Upper lobe of left lung (tissue), 6 donors: ENCODE data around the gene LMO7. TPM values are rescaled to one million over a fixed set of nuclear protein-coding genes. Genes with fewer than 3 reads are reported as not detected.

Source experiments
- ATAC-seq, 2 donors: fragments of 200-7000 bp; cut with Tn5 transposase; one replicate each; pipeline ENCODE4 v1.9.1; 2022; ENCODE audit warnings: mild to moderate bottlenecking in 2 of 2, moderate library complexity in 2 of 2; ENCODE audit not compliant: low FRiP score in 2 of 2
- DNase-seq, 2 donors: peaks; one replicate each; pipeline ENCODE4 v3.0.0-alpha.2; 2019 to 2020
- H3K27ac ChIP-seq, 4 donors: fragments of 200-600 bp; sonication (generic); one replicate each; pipeline ENCODE4 v1.5.1; 2016 to 2019
- H3K27me3 ChIP-seq, 4 donors: fragments of 200-600 bp; sonication (generic); one replicate each; pipeline ENCODE4 v1.5.1; 2017 to 2019
- H3K36me3 ChIP-seq, 4 donors: fragments of 200-600 bp; sonication (generic); one replicate each; pipeline ENCODE4 v1.5.1; 2016 to 2019
- H3K4me1 ChIP-seq, 4 donors: fragments of 200-600 bp; sonication (generic); one replicate each; pipeline ENCODE4 v1.5.1; 2018 to 2019
- H3K4me3 ChIP-seq, 4 donors: fragments of 200-600 bp; sonication (generic); one replicate each; pipeline ENCODE4 v1.5.1; 2017 to 2019; ENCODE audit warnings: mild to moderate bottlenecking in 2 of 4, moderate library complexity in 1 of 4
- H3K9me3 ChIP-seq, 4 donors: fragments of 200-600 bp; sonication (generic); one replicate each; pipeline ENCODE4 v1.5.1; 2018 to 2019
- EP300 ChIP-seq, 4 donors: sonication (generic); formaldehyde crosslinking; IDR thresholded peaks; one replicate each; pipeline ENCODE4 v1.5.1; 2017; ENCODE audit warnings: antibody characterized with exemption in 4 of 4, control low read depth in 2 of 4
- POLR2A ChIP-seq, 4 donors: fragments of 450-650 bp; IDR thresholded peaks; one replicate each; pipeline ENCODE4 v1.5.1; 2016 to 2017; ENCODE audit warnings: antibody characterized with exemption in 4 of 4, mild to moderate bottlenecking in 2 of 4
- POLR2AphosphoS5 ChIP-seq, 2 donors: sonication (generic); formaldehyde crosslinking; IDR thresholded peaks; one replicate each; pipeline ENCODE4 v1.5.1; 2017; ENCODE audit warnings: antibody characterized with exemption in 2 of 2
- WGBS, 2 donors: methylation state at CpG; one replicate each; pipeline ENCODE4 v1.1.5; 2017 to 2018; 5-methylcytosine and 5-hydroxymethylcytosine counted together
- total RNA-seq, 6 donors: library from RNA; depleted of rRNA in 4 of 6; stranded (reverse); fragments of >200 nt in 4 of 6; gene quantifications; one replicate each; pipeline versions ENCODE4 v1.1.0 to v1.2.1, GENCODE V29; 2016 to 2021
- TF ChIP-seq, protein P1 (sequence below), 6 experiments: fragments of 450-650 bp in 4 of 6; fragments of 200-600 bp in 2 of 6; sonication (generic) in 2 of 6; IDR thresholded peaks; one replicate each; pipeline ENCODE4 v1.5.1; 2016 to 2019; ENCODE audit warnings: antibody characterized with exemption in 6 of 6
- donor health status: DM: no; HTN: no; CAD: no; lungs with moderate emphysema.
- donor health status: DM: no; HTN: yes; CAD: no; lungs with severe emphysema.

LMO7 gene
- total RNA-seq, 6 donors from 2014 or later, result 327 to 1,155 (median 811) TPM

DNA sequence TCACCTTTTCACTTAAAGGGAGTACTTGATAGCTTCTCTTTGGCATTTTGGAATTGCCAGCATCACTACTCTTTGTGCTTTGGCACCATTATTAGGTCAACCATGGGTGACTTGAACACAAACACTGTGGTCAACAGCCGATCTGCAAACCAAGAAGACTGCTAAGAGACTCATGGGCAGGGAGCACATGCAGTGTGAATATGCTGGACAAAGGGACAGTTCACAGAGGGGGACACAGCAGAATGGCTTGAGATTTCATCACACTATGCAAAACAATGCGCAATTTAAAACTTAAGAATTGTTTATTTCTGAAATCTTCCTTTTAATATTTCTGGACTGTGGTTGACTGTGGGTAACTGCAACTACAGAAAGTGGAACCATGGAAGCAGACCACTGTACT, 64.4 kb downstream of the LMO7 start:
- Histone ChIP-seq H3K4me3 (no peak overlapping the region), H3K27ac (no peak overlapping the region), H3K36me3 (no peaks in the 10 kb centered on the region), H3K9me3 (no peaks in the 10 kb centered on the region), H3K4me1 (peaks cover 5 to 16% (median 10%) of the 10 kb centered on the region in 4 donors), H3K27me3 (no peaks in the 10 kb centered on the region)
- WGBS, 2 donors, result 89 to 100% methylated on average over 2 of the region's 2 CpGs
- TF ChIP-seq, protein P1, sequence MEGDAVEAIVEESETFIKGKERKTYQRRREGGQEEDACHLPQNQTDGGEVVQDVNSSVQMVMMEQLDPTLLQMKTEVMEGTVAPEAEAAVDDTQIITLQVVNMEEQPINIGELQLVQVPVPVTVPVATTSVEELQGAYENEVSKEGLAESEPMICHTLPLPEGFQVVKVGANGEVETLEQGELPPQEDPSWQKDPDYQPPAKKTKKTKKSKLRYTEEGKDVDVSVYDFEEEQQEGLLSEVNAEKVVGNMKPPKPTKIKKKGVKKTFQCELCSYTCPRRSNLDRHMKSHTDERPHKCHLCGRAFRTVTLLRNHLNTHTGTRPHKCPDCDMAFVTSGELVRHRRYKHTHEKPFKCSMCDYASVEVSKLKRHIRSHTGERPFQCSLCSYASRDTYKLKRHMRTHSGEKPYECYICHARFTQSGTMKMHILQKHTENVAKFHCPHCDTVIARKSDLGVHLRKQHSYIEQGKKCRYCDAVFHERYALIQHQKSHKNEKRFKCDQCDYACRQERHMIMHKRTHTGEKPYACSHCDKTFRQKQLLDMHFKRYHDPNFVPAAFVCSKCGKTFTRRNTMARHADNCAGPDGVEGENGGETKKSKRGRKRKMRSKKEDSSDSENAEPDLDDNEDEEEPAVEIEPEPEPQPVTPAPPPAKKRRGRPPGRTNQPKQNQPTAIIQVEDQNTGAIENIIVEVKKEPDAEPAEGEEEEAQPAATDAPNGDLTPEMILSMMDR (IDR thresholded peaks at IDR 0.05), result no peak
- TF ChIP-seq POLR2A (IDR thresholded peaks at IDR 0.05), result no peak
- DNase-seq (no peak), ATAC-seq (no peak)

DNA sequence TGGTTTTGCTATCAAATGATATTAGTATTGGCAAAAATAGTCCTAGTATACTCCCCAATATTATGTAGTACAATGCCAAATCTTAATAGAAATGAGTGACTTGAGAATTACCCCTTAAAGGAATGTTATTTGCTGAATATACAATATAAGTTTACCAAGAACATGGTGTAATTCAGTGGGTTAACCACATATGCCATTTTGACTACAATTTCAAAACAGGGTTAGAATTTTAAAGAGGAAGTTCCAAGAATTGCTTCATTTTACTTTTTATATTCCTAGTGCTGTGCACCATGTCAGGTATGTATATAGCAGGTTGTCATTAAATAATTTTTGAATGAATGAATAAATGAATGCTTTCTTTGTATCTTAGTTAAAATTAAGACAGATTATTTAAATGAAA, 66.3 kb downstream of the LMO7 start:
- peaks cover 0 to 16% (median 5%) of the 10 kb centered on the region in 4 donors for H3K4me1 ChIP-seq
- TF ChIP-seq EP300 (IDR thresholded peaks at IDR 0.05) (no peak), POLR2AphosphoS5 (IDR thresholded peaks at IDR 0.05) (no peak), POLR2A (IDR thresholded peaks at IDR 0.05) (no peak)
- TF ChIP-seq, protein P1 (IDR thresholded peaks at IDR 0.05), result no peak
- H3K36me3 ChIP-seq, result no peaks in the 10 kb centered on the region
- no peaks in the 10 kb centered on the region for H3K27me3 ChIP-seq
- no peak overlapping the region for H3K4me3 ChIP-seq
- no peaks in the 10 kb centered on the region for H3K9me3 ChIP-seq
- H3K27ac ChIP-seq, result no peak overlapping the region
- no peak for ATAC-seq
- no peak for DNase-seq

- TF ChIP-seq POLR2A (IDR thresholded peaks at IDR 0.05) (no peak), EP300 (IDR thresholded peaks at IDR 0.05) (no peak), POLR2AphosphoS5 (IDR thresholded peaks at IDR 0.05) (no peak)
- TF ChIP-seq, protein P1 (IDR thresholded peaks at IDR 0.05), result no peak
- ATAC-seq (no peak), DNase-seq (no peak)
- Histone ChIP-seq H3K4me3 (no peak overlapping the region), H3K36me3 (no peaks in the 10 kb centered on the region), H3K27me3 (no peaks in the 10 kb centered on the region), H3K27ac (peak overlapping the region in 2 of 4 donors; percentile 68 to 82), H3K4me1 (peaks cover 0 to 16% (median 6%) of the 10 kb centered on the region in 4 donors), H3K9me3 (no peaks in the 10 kb centered on the region)
- 90 to 98% methylated on average over 2 of the region's 2 CpGs for WGBS, 2 donors
Measured at GRCh38 chr13:75703769-75704168, 67.6 kb downstream of the LMO7 start.

- ATAC-seq (peak; percentile 57 to 78), DNase-seq (no peak)
- Histone ChIP-seq H3K36me3 (no peaks in the 10 kb centered on the region), H3K9me3 (no peaks in the 10 kb centered on the region), H3K27me3 (no peaks in the 10 kb centered on the region), H3K4me3 (no peak overlapping the region), H3K4me1 (peaks cover 0 to 16% (median 6%) of the 10 kb centered on the region in 4 donors), H3K27ac (peak overlapping the region; percentile 53 to 82 (median 71))
- TF ChIP-seq POLR2AphosphoS5 (IDR thresholded peaks at IDR 0.05) (no peak), POLR2A (IDR thresholded peaks at IDR 0.05) (no peak), EP300 (IDR thresholded peaks at IDR 0.05) (peak in 2 of 4 donors; percentile 23 to 26)
- TF ChIP-seq, protein P1 (IDR thresholded peaks at IDR 0.05), result no peak
- 59 to 64% methylated on average over 7 of the region's 7 CpGs for WGBS, 2 donors
Measured at GRCh38 chr13:75704194-75704926, 68.2 kb downstream of the LMO7 start.

- Histone ChIP-seq H3K36me3 (no peaks in the 10 kb centered on the region), H3K4me3 (no peak overlapping the region), H3K4me1 (peaks cover 0 to 16% (median 6%) of the 10 kb centered on the region in 4 donors), H3K27ac (peak overlapping the region; percentile 53 to 82 (median 71)), H3K27me3 (no peaks in the 10 kb centered on the region), H3K9me3 (no peaks in the 10 kb centered on the region)
- WGBS, 2 donors, result 62 to 66% methylated on average over 10 of the region's 10 CpGs
- DNase-seq (peak in 1 of 2 donors; percentile 87), ATAC-seq (peak; percentile 76 to 94)
- TF ChIP-seq POLR2AphosphoS5 (IDR thresholded peaks at IDR 0.05), result peak in 1 of 2 donors; percentile 32
- TF ChIP-seq, protein P1 (IDR thresholded peaks at IDR 0.05), result peak in 1 of 6 experiments; percentile 34
- TF ChIP-seq POLR2A (IDR thresholded peaks at IDR 0.05), result no peak
- TF ChIP-seq EP300 (IDR thresholded peaks at IDR 0.05), result peak in 1 of 4 donors; percentile 19
Measured at GRCh38 chr13:75704927-75705288, 68.8 kb downstream of the LMO7 start.
